Muscle layer of duodenum (tissue), 2 donors: ENCODE data around the gene ADD2.

Source experiments
- H3K27ac ChIP-seq: one replicate; pipeline ENCODE4 v1.7.0; 2013; ENCODE audit warnings: mild to moderate bottlenecking, low read length
- H3K27me3 ChIP-seq: one replicate; pipeline ENCODE4 v1.7.0; 2013; ENCODE audit warnings: low read depth, mild to moderate bottlenecking, control low read depth, low read length
- H3K36me3 ChIP-seq, 2 donors: one replicate each; pipeline ENCODE4 v1.7.0; 2013; ENCODE audit warnings: low read length in 2 of 2, control low read depth in 1 of 2, mild to moderate bottlenecking in 1 of 2; ENCODE audit not compliant: insufficient read depth in 2 of 2, control insufficient read depth in 1 of 2
- H3K4me1 ChIP-seq, 2 donors: one replicate each; pipeline ENCODE4 v1.7.0; 2013; ENCODE audit warnings: low read length in 2 of 2, mild to moderate bottlenecking in 2 of 2, control low read depth in 1 of 2, moderate library complexity in 1 of 2; ENCODE audit not compliant: insufficient read depth in 2 of 2, control insufficient read depth in 1 of 2
- H3K4me3 ChIP-seq, 2 donors: one replicate each; pipeline ENCODE4 v1.7.0; 2013; ENCODE audit warnings: low read length in 2 of 2, low read depth in 1 of 2, mild to moderate bottlenecking in 1 of 2
- H3K9me3 ChIP-seq, 2 donors: one replicate each; pipeline ENCODE4 v1.7.0; 2013; ENCODE audit warnings: low read length in 2 of 2, control low read depth in 1 of 2, mild to moderate bottlenecking in 1 of 2; ENCODE audit not compliant: control insufficient read depth in 1 of 2
- donor health status: healthy.

ADD2 gene

GRCh38 chr2:70645733-70646419 is 122.1 kb downstream of the ADD2 start:
- no peaks in the 10 kb centered on the region for H3K4me1 ChIP-seq
- no peak overlapping the region for H3K27ac ChIP-seq
- H3K27me3 ChIP-seq = no peaks in the 10 kb centered on the region
- H3K9me3 ChIP-seq = no peaks in the 10 kb centered on the region
- H3K4me3 ChIP-seq = no peak overlapping the region
- no peaks in the 10 kb centered on the region for H3K36me3 ChIP-seq

- Histone ChIP-seq H3K9me3 (no peaks in the 10 kb centered on the region), H3K4me1 (no peaks in the 10 kb centered on the region), H3K4me3 (no peak overlapping the region), H3K27ac (no peak overlapping the region), H3K36me3 (no peaks in the 10 kb centered on the region), H3K27me3 (no peaks in the 10 kb centered on the region)
Measured at GRCh38 chr2:70643715-70644114, 124.3 kb downstream of the ADD2 start.

GRCh38 chr2:70641263-70641784 is 126.7 kb downstream of the ADD2 start:
- Histone ChIP-seq H3K4me3 (no peak overlapping the region), H3K4me1 (no peaks in the 10 kb centered on the region), H3K36me3 (no peaks in the 10 kb centered on the region), H3K27me3 (no peaks in the 10 kb centered on the region), H3K27ac (no peak overlapping the region), H3K9me3 (no peaks in the 10 kb centered on the region)

GRCh38 chr2:70639841-70640436 is 128.1 kb downstream of the ADD2 start:
- Histone ChIP-seq H3K4me1 (no peaks in the 10 kb centered on the region), H3K27ac (no peak overlapping the region), H3K4me3 (no peak overlapping the region)

GRCh38 chr2:70638561-70638960 is 129.4 kb downstream of the ADD2 start:
- H3K4me1 ChIP-seq = no peaks in the 10 kb centered on the region
- H3K9me3 ChIP-seq = peaks cover 2 to 4% of the 10 kb centered on the region in 2 donors
- no peaks in the 10 kb centered on the region for H3K36me3 ChIP-seq
- no peaks in the 10 kb centered on the region for H3K27me3 ChIP-seq
- H3K27ac ChIP-seq = no peak overlapping the region
- H3K4me3 ChIP-seq = no peak overlapping the region

More at GRCh38 chr2:70639841-70640436, 128.1 kb downstream of the ADD2 start:
- Histone ChIP-seq H3K36me3 (no peaks in the 10 kb centered on the region), H3K9me3 (no peaks in the 10 kb centered on the region), H3K27me3 (no peaks in the 10 kb centered on the region)

- Histone ChIP-seq H3K27ac (no peak overlapping the region), H3K4me3 (no peak overlapping the region), H3K36me3 (no peaks in the 10 kb centered on the region), H3K9me3 (peaks cover 2 to 4% of the 10 kb centered on the region in 2 donors), H3K27me3 (no peaks in the 10 kb centered on the region), H3K4me1 (no peaks in the 10 kb centered on the region)
Measured at GRCh38 chr2:70633508-70633907, 134.5 kb downstream of the ADD2 start.

- H3K4me3 ChIP-seq = no peak overlapping the region
- no peak overlapping the region for H3K27ac ChIP-seq
- peaks cover 2 to 4% of the 10 kb centered on the region in 2 donors for H3K9me3 ChIP-seq
- H3K36me3 ChIP-seq = no peaks in the 10 kb centered on the region
- H3K27me3 ChIP-seq = no peaks in the 10 kb centered on the region
- H3K4me1 ChIP-seq = no peaks in the 10 kb centered on the region
Measured at GRCh38 chr2:70632966-70633365, 135.0 kb downstream of the ADD2 start.

GRCh38 chr2:70632388-70632787 is 135.6 kb downstream of the ADD2 start:
- no peaks in the 10 kb centered on the region for H3K27me3 ChIP-seq
- H3K27ac ChIP-seq = no peak overlapping the region
- no peaks in the 10 kb centered on the region for H3K36me3 ChIP-seq
- H3K4me3 ChIP-seq = no peak overlapping the region
- H3K4me1 ChIP-seq = no peaks in the 10 kb centered on the region
- peaks cover 2 to 4% of the 10 kb centered on the region in 2 donors for H3K9me3 ChIP-seq

GRCh38 chr2:70630761-70631160 is 137.2 kb downstream of the ADD2 start:
- H3K36me3 ChIP-seq = no peaks in the 10 kb centered on the region
- no peak overlapping the region for H3K27ac ChIP-seq
- peaks cover 0 to 9% of the 10 kb centered on the region in 2 donors for H3K4me1 ChIP-seq
- no peaks in the 10 kb centered on the region for H3K27me3 ChIP-seq
- H3K4me3 ChIP-seq = no peak overlapping the region
- peaks cover 2 to 4% of the 10 kb centered on the region in 2 donors for H3K9me3 ChIP-seq

GRCh38 chr2:70627211-70627898 is 140.6 kb downstream of the ADD2 start:
- no peaks in the 10 kb centered on the region for H3K27me3 ChIP-seq
- no peak overlapping the region for H3K4me3 ChIP-seq
- H3K36me3 ChIP-seq = no peaks in the 10 kb centered on the region
- no peak overlapping the region for H3K27ac ChIP-seq
- H3K9me3 ChIP-seq = no peaks in the 10 kb centered on the region
- H3K4me1 ChIP-seq = peaks cover 0 to 9% of the 10 kb centered on the region in 2 donors

- no peaks in the 10 kb centered on the region for H3K27me3 ChIP-seq
Measured at GRCh38 chr2:70626254-70626990, 141.6 kb downstream of the ADD2 start.

More at GRCh38 chr2:70626254-70626990, 141.6 kb downstream of the ADD2 start:
- H3K9me3 ChIP-seq = no peaks in the 10 kb centered on the region
- no peak overlapping the region for H3K27ac ChIP-seq
- no peak overlapping the region for H3K4me3 ChIP-seq
- peaks cover 0 to 9% of the 10 kb centered on the region in 2 donors for H3K4me1 ChIP-seq
- no peaks in the 10 kb centered on the region for H3K36me3 ChIP-seq
